GM12875 (cell line): ENCODE data around the gene CLTCL1.

Source experiments
- H3K4me3 ChIP-seq: one replicate; pipeline ENCODE4 v1.5.1; 2011; ENCODE audit warnings: low read depth, low read length, control low read depth
- CTCF ChIP-seq: IDR thresholded peaks from 2 replicates; pipeline ENCODE4 v1.5.1; 2011; ENCODE audit warnings: low read depth, mild to moderate bottlenecking, control low read depth, inconsistent platforms, low read length, moderate library complexity, borderline replicate concordance; ENCODE audit not compliant: insufficient read depth

The CLTCL1 gene

GRCh38 chr22:19233189-19233661 lies 58.3 kb downstream of the CLTCL1 start:
- no peak for TF ChIP-seq CTCF
- no peak overlapping the region for H3K4me3 ChIP-seq

GRCh38 chr22:19232623-19233022 lies 58.9 kb downstream of the CLTCL1 start:
- TF ChIP-seq CTCF = no peak
- no peak overlapping the region for H3K4me3 ChIP-seq

GRCh38 chr22:19231986-19232385 lies 59.5 kb downstream of the CLTCL1 start:
- TF ChIP-seq CTCF = no peak
- H3K4me3 ChIP-seq = no peak overlapping the region

GRCh38 chr22:19229600-19229999 lies 61.9 kb downstream of the CLTCL1 start:
- H3K4me3 ChIP-seq = no peak overlapping the region
- TF ChIP-seq CTCF = no peak

GRCh38 chr22:19228179-19228578 lies 63.3 kb downstream of the CLTCL1 start:
- no peak for TF ChIP-seq CTCF
- H3K4me3 ChIP-seq = no peak overlapping the region

GRCh38 chr22:19226428-19226827 lies 65.1 kb downstream of the CLTCL1 start:
- TF ChIP-seq CTCF = no peak
- H3K4me3 ChIP-seq = no peak overlapping the region

GRCh38 chr22:19225560-19225959 lies 66.0 kb downstream of the CLTCL1 start:
- H3K4me3 ChIP-seq = no peak overlapping the region
- no peak for TF ChIP-seq CTCF
